ENCODE measurements around the gene ASAP2.

DNA sequence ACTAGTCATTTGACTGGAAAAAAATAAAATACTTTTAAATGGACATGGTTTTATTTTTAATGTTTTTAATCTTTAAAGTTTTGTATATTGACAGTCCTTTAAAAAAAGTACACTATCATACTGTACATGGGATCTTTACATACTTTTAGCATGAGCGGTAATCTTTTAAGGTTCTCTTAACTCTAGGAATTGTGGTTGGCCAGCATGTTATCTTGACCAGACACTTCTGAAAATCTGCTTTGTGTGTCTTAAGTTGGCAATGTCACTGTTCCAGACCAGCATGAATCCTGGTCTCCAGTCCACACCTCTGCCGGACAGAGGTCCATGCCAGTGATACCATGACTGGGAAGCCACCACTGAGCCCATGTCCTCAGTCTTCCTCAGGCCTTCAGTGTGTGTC is 199.0 kb downstream of the ASAP2 start:
- TF ChIP-seq, protein P1, sequence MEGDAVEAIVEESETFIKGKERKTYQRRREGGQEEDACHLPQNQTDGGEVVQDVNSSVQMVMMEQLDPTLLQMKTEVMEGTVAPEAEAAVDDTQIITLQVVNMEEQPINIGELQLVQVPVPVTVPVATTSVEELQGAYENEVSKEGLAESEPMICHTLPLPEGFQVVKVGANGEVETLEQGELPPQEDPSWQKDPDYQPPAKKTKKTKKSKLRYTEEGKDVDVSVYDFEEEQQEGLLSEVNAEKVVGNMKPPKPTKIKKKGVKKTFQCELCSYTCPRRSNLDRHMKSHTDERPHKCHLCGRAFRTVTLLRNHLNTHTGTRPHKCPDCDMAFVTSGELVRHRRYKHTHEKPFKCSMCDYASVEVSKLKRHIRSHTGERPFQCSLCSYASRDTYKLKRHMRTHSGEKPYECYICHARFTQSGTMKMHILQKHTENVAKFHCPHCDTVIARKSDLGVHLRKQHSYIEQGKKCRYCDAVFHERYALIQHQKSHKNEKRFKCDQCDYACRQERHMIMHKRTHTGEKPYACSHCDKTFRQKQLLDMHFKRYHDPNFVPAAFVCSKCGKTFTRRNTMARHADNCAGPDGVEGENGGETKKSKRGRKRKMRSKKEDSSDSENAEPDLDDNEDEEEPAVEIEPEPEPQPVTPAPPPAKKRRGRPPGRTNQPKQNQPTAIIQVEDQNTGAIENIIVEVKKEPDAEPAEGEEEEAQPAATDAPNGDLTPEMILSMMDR (IDR thresholded peaks at IDR 0.05), result no peak
- no peak for TF ChIP-seq POLR2A (IDR thresholded peaks at IDR 0.05)
- TF ChIP-seq POLR2AphosphoS5 (IDR thresholded peaks at IDR 0.05), result no peak
